Lower lobe of right lung (tissue), 2 donors: ENCODE results near the gene UBL3. TPM values are rescaled to one million over a fixed set of nuclear protein-coding genes. Genes with fewer than 3 reads are reported as not detected.

Source experiments
- ATAC-seq, 2 donors: fragments of 200-7000 bp; cut with Tn5 transposase; one replicate each; pipeline ENCODE4 v1.9.1; 2020 to 2022; ENCODE audit warnings: mild to moderate bottlenecking in 2 of 2, moderate library complexity in 2 of 2
- DNase-seq: peaks from one replicate; pipeline ENCODE4 v3.0.0-alpha.2; 2020
- H3K27ac ChIP-seq: fragments of 200-600 bp; one replicate; pipeline ENCODE4 v1.8.0; 2022
- H3K27me3 ChIP-seq: fragments of 200-600 bp; one replicate; pipeline ENCODE4 v1.8.0; 2022; ENCODE audit warnings: low read depth
- H3K36me3 ChIP-seq: fragments of 200-600 bp; one replicate; pipeline ENCODE4 v1.8.0; 2022; ENCODE audit warnings: mild to moderate bottlenecking
- H3K4me1 ChIP-seq: fragments of 200-600 bp; one replicate; pipeline ENCODE4 v1.8.0; 2022
- H3K4me3 ChIP-seq: fragments of 200-600 bp; one replicate; pipeline ENCODE4 v1.8.0; 2022; ENCODE audit warnings: mild to moderate bottlenecking
- H3K9me3 ChIP-seq: fragments of 200-600 bp; one replicate; pipeline ENCODE4 v1.8.0; 2022
- intact Hi-C: fragments of 100-400 bp; cut with DNase I; formaldehyde crosslinking; loops from one replicate; pipeline ENCODE4 v1.11.0; 2022
- total RNA-seq: library from RNA; stranded (reverse); fragmentation: NEBNext Ultra II Directional; extraction: Animal tissue kit (Norgen Biotek cat#: 25700); gene quantifications from one replicate; pipeline ENCODE4 v1.2.1, GENCODE V29; 2021
- TF ChIP-seq, protein P1 (sequence below): fragments of 200-600 bp; IDR thresholded peaks from one replicate; pipeline ENCODE4 v1.8.0; 2022; ENCODE audit warnings: antibody characterized with exemption, mild to moderate bottlenecking
- donor health status: DM: no; HTN: yes; CAD: no; lungs with severe emphysema.

The UBL3 gene
- total RNA-seq, 1 donor from 2014 or later = 49.5 TPM

DNA sequence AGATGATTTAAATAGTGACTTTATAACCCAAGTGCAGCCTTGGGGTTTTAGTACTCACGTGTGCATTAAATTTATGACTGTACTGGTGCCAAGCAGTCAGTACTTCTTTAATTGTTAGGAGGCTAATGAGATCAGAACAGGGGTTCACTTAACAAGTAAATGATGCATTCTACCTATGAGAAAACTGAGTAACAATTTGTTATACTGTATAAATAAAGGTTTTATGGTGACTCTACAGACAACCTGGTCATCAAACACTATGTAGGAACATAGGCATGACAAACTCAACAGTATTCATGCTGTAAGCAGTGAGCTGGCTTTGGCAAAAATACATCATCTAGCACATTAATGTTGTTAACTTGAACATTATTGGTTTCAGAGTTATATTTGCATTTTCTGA, 75.6 kb downstream of the UBL3 start:
- Histone ChIP-seq H3K4me1 (no peaks in the 10 kb centered on the region), H3K9me3 (no peaks in the 10 kb centered on the region)
- intact Hi-C loops = loop anchor here (10.0 kb wide), 1 partner anchor 340 kb away; no protein-coding TSS in a partner anchor

DNA sequence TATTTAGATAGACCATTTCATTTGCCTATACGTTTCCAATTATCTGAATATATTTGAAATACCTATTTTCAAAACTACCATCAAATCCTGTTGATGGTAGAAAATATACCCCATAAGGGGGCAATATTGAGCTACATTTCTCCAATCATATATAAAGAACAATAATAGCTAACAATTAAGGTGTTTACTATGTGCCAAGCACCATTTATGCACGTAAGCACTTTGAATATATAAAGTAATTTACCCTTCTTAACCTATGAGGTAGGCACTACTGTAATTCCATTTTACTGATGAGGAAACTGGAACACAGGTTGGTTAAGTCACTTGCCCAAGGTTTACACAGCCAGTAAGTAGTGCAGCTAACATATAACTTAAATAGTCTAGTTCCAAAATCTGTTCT, 79.2 kb downstream of the UBL3 start:
- intact Hi-C loops = loop anchor here (10.0 kb wide), 1 partner anchor 344 kb away; no protein-coding TSS in a partner anchor
- no peaks in the 10 kb centered on the region for H3K27me3 ChIP-seq
- peak; percentile 19 to 72 for ATAC-seq
- peaks cover 26% of the 10 kb centered on the region for H3K36me3 ChIP-seq
- TF ChIP-seq, protein P1, sequence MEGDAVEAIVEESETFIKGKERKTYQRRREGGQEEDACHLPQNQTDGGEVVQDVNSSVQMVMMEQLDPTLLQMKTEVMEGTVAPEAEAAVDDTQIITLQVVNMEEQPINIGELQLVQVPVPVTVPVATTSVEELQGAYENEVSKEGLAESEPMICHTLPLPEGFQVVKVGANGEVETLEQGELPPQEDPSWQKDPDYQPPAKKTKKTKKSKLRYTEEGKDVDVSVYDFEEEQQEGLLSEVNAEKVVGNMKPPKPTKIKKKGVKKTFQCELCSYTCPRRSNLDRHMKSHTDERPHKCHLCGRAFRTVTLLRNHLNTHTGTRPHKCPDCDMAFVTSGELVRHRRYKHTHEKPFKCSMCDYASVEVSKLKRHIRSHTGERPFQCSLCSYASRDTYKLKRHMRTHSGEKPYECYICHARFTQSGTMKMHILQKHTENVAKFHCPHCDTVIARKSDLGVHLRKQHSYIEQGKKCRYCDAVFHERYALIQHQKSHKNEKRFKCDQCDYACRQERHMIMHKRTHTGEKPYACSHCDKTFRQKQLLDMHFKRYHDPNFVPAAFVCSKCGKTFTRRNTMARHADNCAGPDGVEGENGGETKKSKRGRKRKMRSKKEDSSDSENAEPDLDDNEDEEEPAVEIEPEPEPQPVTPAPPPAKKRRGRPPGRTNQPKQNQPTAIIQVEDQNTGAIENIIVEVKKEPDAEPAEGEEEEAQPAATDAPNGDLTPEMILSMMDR = peak; percentile 47
- peaks cover 3% of the 10 kb centered on the region for H3K4me1 ChIP-seq
- H3K4me3 ChIP-seq = no peak overlapping the region
- no peak overlapping the region for H3K27ac ChIP-seq
- DNase-seq = no peak
- H3K9me3 ChIP-seq = no peaks in the 10 kb centered on the region

More for the DNA sequence above, 75.6 kb downstream of the UBL3 start:
- Histone ChIP-seq H3K36me3 (peaks cover 6% of the 10 kb centered on the region), H3K4me3 (no peak overlapping the region), H3K27ac (no peak overlapping the region), H3K27me3 (no peaks in the 10 kb centered on the region)
- TF ChIP-seq, protein P1 = no peak
- no peak for DNase-seq
- ATAC-seq = no peak

DNA sequence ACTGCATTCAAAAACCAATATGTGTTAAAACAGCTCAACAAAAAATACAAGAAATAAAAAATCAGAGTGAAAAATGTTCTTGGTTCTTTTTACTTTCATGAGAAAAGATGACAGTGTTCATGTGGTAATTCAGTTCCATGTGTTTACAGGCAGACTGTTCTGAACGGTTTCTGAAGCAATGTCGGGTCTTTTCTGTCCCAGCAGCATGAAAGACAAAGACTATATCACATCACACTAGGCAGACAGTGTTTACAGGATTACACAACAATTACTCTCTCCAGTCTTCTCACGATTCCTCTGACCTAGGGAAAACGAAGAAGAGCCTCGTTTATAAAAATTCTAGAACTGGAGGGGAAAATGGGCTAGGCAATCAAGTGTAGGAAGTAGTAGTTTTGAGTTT, 83.4 kb downstream of the UBL3 start:
- DNase-seq (no peak), ATAC-seq (no peak)
- TF ChIP-seq, protein P1 = no peak
- Histone ChIP-seq H3K36me3 (peaks cover 38% of the 10 kb centered on the region), H3K27me3 (no peaks in the 10 kb centered on the region), H3K9me3 (no peaks in the 10 kb centered on the region), H3K4me3 (no peak overlapping the region), H3K27ac (no peak overlapping the region), H3K4me1 (peaks cover 4% of the 10 kb centered on the region)
- intact Hi-C loops = no loop called here

DNA sequence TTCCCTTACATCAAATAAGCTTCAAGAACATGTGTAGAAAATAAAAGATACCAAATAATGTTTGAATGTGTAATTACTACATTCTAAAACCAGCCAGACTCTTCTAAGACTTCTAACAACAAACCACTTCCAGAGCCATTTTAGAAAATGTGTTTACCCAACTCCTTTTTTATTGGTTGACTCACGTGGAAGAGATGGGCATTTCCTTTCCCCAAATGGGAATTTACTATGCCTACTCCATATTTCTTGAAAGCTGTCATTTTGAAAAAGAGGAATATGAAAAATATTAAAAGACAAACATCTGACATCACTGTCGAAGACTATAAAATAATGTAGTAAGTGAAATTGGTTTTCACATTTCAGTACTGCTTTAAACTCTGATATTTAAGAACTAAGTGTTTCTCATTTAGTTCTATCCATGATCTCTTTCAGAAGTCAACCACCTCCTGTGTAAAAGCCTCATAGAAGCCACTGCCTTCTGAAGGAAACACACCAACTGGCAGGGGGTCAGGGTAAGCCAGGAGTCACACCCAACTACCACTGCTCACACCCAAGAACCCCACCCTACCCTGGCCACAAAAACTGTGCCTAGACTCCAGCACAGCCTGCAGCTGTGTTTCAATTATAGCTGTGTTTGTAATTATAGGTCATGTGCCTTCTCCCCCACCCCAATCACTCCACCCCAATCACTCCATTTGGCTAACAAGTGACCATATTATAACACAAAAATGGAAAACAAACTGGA, 86.8 kb downstream of the UBL3 start:
- ATAC-seq = no peak

DNA sequence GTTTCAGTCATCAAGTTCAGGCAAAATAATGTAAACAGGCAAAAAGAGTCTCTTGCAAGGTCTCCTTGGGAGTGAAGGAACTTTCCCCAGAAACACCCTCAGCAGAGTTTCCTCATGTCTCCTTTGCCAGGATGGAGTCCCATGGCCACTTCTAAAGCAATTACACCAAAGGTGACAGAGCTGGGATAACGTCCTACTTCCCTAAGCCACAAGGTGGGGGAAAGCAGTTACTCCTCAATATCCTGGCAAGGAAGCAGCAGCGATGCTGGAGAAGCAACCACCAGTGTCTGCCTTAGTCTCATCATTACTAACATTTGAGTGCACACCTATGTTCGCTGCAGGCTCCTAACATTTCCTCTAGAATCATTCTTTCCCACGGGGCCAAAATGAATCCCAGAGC, 88.6 kb downstream of the UBL3 start:
- ATAC-seq (no peak), DNase-seq (no peak)
- no peaks in the 10 kb centered on the region for H3K27me3 ChIP-seq
- intact Hi-C loops = no loop called here
- TF ChIP-seq, protein P1 = no peak
- H3K4me1 ChIP-seq = peaks cover 4% of the 10 kb centered on the region
- H3K27ac ChIP-seq = no peak overlapping the region
- H3K36me3 ChIP-seq = peaks cover 23% of the 10 kb centered on the region
- H3K9me3 ChIP-seq = no peaks in the 10 kb centered on the region
- no peak overlapping the region for H3K4me3 ChIP-seq

More for the DNA sequence above, 86.8 kb downstream of the UBL3 start:
- no peak overlapping the region for H3K27ac ChIP-seq
- no peaks in the 10 kb centered on the region for H3K9me3 ChIP-seq
- H3K27me3 ChIP-seq = no peaks in the 10 kb centered on the region
- no peak overlapping the region for H3K4me3 ChIP-seq
- peaks cover 27% of the 10 kb centered on the region for H3K36me3 ChIP-seq
- H3K4me1 ChIP-seq = peaks cover 4% of the 10 kb centered on the region
- no peak for DNase-seq
- intact Hi-C loops = no loop called here
- TF ChIP-seq, protein P1 = no peak
